HL-60 (cell line): ENCODE measurements around the gene PRIMA1.

Source experiments
- DNase-seq, 2 experiments: peaks; one replicate each; pipeline ENCODE4 v3.0.0-alpha.2; 2010 to 2020; ENCODE audit warnings: low read depth in 1 of 2, low spot score in 1 of 2
- H3K27ac ChIP-seq: fragments of 250-450 bp; sonication (Bioruptor Pico); replicated peaks from 2 replicates; pipeline ENCODE4 v1.5.1; 2020; ENCODE audit warnings: mild to moderate bottlenecking, moderate library complexity
- H3K27me3 ChIP-seq: fragments of 250-450 bp; sonication (Bioruptor Pico); 2 replicates; pipeline ENCODE4 v1.5.1; 2021; ENCODE audit warnings: mild to moderate bottlenecking, moderate library complexity; ENCODE audit not compliant: insufficient read depth, poor library complexity, severe bottlenecking
- H3K4me3 ChIP-seq: replicated peaks from 2 replicates; pipeline ENCODE4 v1.5.1; 2011; ENCODE audit warnings: mild to moderate bottlenecking, control low read depth, low read length; ENCODE audit not compliant: insufficient read depth
- GABPA ChIP-seq: IDR thresholded peaks from 2 replicates; pipeline ENCODE4 v1.6.1; 2012; ENCODE audit warnings: low read depth
- POLR2AphosphoS5 ChIP-seq: IDR thresholded peaks from 2 replicates; pipeline ENCODE4 v1.6.1; 2012; ENCODE audit warnings: low read depth
- SPI1 ChIP-seq: IDR thresholded peaks from 2 replicates; pipeline ENCODE4 v1.6.1; 2012; ENCODE audit warnings: low read depth, mild to moderate bottlenecking, borderline replicate concordance
- long read RNA-seq: library from polyadenylated mRNA; unstranded; transcript quantifications from one replicate; pipeline ENCODE4 v2.0.0, GENCODE V29; 2020
- TF ChIP-seq, protein P1 (sequence below): IDR thresholded peaks from one replicate; pipeline ENCODE4 v1.5.1; 2011; ENCODE audit warnings: low read length, control low read depth, inconsistent platforms; ENCODE audit not compliant: insufficient read depth
- TF ChIP-seq, protein P2 (sequence below): IDR thresholded peaks from 2 replicates; pipeline ENCODE4 v1.6.1; 2012; ENCODE audit warnings: low read depth; ENCODE audit not compliant: insufficient replicate concordance

The PRIMA1 gene, protein sequence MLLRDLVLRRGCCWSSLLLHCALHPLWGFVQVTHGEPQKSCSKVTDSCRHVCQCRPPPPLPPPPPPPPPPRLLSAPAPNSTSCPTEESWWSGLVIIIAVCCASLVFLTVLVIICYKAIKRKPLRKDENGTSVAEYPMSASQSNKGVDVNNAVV
- long read RNA-seq: 0 reads

DNA sequence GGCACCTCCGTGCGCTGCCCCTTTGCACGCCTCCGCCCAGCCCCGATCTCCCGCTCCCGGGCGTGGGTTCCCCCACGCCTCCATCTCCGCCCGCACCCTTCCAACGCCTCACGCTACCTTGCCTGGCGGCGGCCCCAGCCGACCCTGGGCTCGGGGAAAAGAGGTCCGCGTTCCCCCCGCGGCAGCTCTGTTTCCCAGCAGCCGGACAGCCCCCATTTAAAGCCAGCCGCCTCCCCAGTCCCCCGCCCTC, at the start of gene PRIMA1:
TSS of gene PRIMA1 (minus strand) at position 193 of the 250 bp plus-strand sequence. CDS start 767 bp downstream, outside the sequence.
- TF ChIP-seq, protein P1, sequence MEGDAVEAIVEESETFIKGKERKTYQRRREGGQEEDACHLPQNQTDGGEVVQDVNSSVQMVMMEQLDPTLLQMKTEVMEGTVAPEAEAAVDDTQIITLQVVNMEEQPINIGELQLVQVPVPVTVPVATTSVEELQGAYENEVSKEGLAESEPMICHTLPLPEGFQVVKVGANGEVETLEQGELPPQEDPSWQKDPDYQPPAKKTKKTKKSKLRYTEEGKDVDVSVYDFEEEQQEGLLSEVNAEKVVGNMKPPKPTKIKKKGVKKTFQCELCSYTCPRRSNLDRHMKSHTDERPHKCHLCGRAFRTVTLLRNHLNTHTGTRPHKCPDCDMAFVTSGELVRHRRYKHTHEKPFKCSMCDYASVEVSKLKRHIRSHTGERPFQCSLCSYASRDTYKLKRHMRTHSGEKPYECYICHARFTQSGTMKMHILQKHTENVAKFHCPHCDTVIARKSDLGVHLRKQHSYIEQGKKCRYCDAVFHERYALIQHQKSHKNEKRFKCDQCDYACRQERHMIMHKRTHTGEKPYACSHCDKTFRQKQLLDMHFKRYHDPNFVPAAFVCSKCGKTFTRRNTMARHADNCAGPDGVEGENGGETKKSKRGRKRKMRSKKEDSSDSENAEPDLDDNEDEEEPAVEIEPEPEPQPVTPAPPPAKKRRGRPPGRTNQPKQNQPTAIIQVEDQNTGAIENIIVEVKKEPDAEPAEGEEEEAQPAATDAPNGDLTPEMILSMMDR: no peak
- TF ChIP-seq SPI1: no peak
- TF ChIP-seq GABPA: no peak
- no peak for TF ChIP-seq POLR2AphosphoS5
- TF ChIP-seq, protein P2, sequence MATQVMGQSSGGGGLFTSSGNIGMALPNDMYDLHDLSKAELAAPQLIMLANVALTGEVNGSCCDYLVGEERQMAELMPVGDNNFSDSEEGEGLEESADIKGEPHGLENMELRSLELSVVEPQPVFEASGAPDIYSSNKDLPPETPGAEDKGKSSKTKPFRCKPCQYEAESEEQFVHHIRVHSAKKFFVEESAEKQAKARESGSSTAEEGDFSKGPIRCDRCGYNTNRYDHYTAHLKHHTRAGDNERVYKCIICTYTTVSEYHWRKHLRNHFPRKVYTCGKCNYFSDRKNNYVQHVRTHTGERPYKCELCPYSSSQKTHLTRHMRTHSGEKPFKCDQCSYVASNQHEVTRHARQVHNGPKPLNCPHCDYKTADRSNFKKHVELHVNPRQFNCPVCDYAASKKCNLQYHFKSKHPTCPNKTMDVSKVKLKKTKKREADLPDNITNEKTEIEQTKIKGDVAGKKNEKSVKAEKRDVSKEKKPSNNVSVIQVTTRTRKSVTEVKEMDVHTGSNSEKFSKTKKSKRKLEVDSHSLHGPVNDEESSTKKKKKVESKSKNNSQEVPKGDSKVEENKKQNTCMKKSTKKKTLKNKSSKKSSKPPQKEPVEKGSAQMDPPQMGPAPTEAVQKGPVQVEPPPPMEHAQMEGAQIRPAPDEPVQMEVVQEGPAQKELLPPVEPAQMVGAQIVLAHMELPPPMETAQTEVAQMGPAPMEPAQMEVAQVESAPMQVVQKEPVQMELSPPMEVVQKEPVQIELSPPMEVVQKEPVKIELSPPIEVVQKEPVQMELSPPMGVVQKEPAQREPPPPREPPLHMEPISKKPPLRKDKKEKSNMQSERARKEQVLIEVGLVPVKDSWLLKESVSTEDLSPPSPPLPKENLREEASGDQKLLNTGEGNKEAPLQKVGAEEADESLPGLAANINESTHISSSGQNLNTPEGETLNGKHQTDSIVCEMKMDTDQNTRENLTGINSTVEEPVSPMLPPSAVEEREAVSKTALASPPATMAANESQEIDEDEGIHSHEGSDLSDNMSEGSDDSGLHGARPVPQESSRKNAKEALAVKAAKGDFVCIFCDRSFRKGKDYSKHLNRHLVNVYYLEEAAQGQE: no peak
- Histone ChIP-seq H3K27me3 (peaks cover 34% of the 10 kb centered on the region), H3K27ac (no peak within 1 kb of the TSS), H3K4me3 (no peak within 1 kb of the TSS)
- no peak for DNase-seq

DNA sequence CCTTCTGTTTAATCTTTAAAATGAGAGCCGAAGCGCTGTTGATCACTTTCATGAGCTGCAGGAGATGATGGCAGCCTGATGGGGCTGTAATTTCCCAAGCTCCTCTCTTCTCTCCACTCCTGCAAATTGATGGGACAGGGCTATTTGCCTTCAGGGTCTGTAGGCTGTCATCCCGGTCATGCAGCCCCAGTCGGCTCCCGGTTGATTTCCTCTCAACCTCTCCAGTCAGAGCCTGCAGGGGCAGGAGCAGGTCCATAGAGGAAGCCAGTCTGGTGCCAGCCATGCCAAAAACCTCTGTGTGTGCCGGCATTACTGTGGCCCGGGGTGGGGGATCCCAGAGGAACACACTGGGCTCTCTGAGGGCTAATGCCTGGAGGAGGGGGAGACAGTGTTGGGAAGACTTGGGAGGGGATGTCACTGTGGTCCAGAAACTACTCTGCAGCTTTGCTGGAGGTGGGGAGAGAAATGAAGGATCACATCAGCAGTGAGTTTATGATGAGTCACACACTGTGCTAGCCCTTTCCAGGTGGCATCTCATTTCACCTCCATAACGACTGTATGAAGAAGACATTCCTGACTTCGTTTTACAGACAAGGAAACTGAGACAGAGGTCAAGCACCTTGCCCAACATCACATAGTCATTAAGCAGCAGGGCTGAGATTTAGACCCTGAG, 46.5 kb upstream of the PRIMA1 start:
- TF ChIP-seq, protein P2: no peak
- TF ChIP-seq, protein P1: no peak
- TF ChIP-seq GABPA: no peak
- no peak for TF ChIP-seq SPI1
- no peak for TF ChIP-seq POLR2AphosphoS5
- H3K4me3 ChIP-seq: no peak overlapping the region
- no peak for DNase-seq
- H3K27ac ChIP-seq: no peak overlapping the region
- no peaks in the 10 kb centered on the region for H3K27me3 ChIP-seq

DNA sequence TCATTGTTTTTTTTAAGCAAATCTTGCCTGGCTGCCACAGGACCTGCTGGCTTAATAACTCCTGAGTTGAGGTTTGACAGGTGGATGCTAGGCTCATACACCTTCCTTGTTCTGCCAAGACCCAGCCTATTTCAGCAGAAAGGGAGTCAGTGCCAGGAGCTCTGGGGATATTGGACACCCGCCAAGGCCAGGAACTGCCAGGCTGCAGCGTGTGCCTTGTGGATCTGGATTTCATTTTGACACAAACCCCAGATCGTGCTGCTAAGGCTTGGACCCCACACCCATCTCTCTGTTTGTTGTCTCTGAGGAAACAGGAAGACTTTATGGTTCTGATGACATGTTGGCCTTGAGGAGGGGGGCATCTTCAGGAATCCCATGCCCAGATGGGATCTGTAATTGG, 44.4 kb upstream of the PRIMA1 start:
- H3K27ac ChIP-seq: no peak overlapping the region
- H3K27me3 ChIP-seq: no peaks in the 10 kb centered on the region
- no peak overlapping the region for H3K4me3 ChIP-seq
- DNase-seq: no peak
- no peak for TF ChIP-seq POLR2AphosphoS5
- TF ChIP-seq SPI1: no peak
- no peak for TF ChIP-seq GABPA
- TF ChIP-seq, protein P2: no peak
- TF ChIP-seq, protein P1: no peak
